ENCODE results near the gene KATNB1. TPM values are rescaled to one million over a fixed set of nuclear protein-coding genes. Genes with fewer than 3 reads are reported as not detected.

The KATNB1 gene
- total RNA-seq, 1 experiment from 2014 or later: 32.2 TPM

DNA sequence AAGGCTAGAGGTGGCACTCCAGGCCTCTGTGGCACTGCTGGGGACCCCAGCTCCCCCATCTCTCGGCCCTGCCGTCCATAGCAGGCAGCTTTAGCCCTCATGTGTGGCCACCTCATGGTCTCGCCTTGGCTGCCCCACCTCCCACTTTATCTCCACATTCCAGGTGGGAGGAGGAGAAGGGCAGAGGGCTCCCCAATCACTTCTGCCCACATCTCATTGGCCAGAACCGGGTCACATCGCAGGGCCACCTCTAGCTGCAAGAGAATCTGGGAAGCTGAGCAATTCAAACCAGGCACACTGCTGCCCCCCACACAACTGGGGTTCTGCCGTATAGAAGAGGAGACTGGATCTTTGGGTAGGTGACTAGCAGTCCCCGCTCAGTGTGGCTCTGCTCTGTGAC lies 39.3 kb upstream of the KATNB1 start:
- CTCF ChIA-PET: no interaction called here
- POLR2A ChIA-PET: no interaction called here

More for the DNA sequence above, 39.3 kb upstream of the KATNB1 start:
- Histone ChIP-seq H2AFZ (ENCODE audit: low read depth, low read length, poor library complexity, severe bottlenecking) (no peak overlapping the region), H3K79me2 (ENCODE audit: insufficient read depth, low read length) (no peaks in the 10 kb centered on the region), H3K27ac (ENCODE audit: low read depth, low read length) (no peak overlapping the region), H3K4me2 (ENCODE audit: low read length) (no peak overlapping the region), H3K9me2 (ENCODE audit: insufficient read depth) (no peaks in the 10 kb centered on the region), H3K4me3 (replicated peaks in 1 of 2; ENCODE audit: low read depth in 1 of 2, low read length in 2 of 2) (no peak overlapping the region), H4K20me1 (ENCODE audit: insufficient read depth) (no peaks in the 10 kb centered on the region), H3K9me3 (ENCODE audit: control insufficient read depth in 1 of 2, insufficient read depth in 1 of 2, low read depth in 1 of 2, low read length in 2 of 2) (no peaks in the 10 kb centered on the region), H3K4me1 (ENCODE audit: control insufficient read depth in 1 of 2, insufficient read depth in 2 of 2, low read length in 2 of 2) (peaks cover 0 to 4% of the 10 kb centered on the region in 2 experiments; a peak in 1 of 4 replicates), H3K27me3 (ENCODE audit: insufficient read depth, low read length) (no peaks in the 10 kb centered on the region), H3K36me3 (ENCODE audit: control insufficient read depth in 1 of 2, insufficient read depth in 2 of 2, low read length in 2 of 2) (no peaks in the 10 kb centered on the region), H3K9ac (ENCODE audit: low read length) (no peak overlapping the region)
- TF ChIP-seq EZH2 (IDR thresholded peaks at IDR 0.05) (no peak), ZFX (IDR thresholded peaks at IDR 0.05) (no peak), CBX3 (IDR thresholded peaks at IDR 0.05; ENCODE audit: low read depth) (no peak), CEBPB (IDR thresholded peaks at IDR 0.05; ENCODE audit: low read depth) (no peak), TCF7L2 (IDR thresholded peaks at IDR 0.05; ENCODE audit: borderline replicate concordance, extremely low read depth, insufficient read depth, insufficient read length) (no peak), ZBTB33 (IDR thresholded peaks at IDR 0.05; ENCODE audit: extremely low read depth, insufficient replicate concordance, low read length) (no peak), EZH2phosphoT487 (IDR thresholded peaks at IDR 0.05; ENCODE audit: borderline replicate concordance) (no peak), EGR1 (IDR thresholded peaks at IDR 0.05; ENCODE audit: low read depth) (no peak), RAD21 (IDR thresholded peaks at IDR 0.05; ENCODE audit: low read depth) (no peak), JUND (IDR thresholded peaks at IDR 0.05) (no peak), MAX (IDR thresholded peaks at IDR 0.05) (no peak), SP1 (IDR thresholded peaks at IDR 0.05; ENCODE audit: low read depth) (no peak), POLR2AphosphoS5 (IDR thresholded peaks at IDR 0.05; ENCODE audit: low read depth, low read length) (no peak)
- TF ChIP-seq, protein P1, sequence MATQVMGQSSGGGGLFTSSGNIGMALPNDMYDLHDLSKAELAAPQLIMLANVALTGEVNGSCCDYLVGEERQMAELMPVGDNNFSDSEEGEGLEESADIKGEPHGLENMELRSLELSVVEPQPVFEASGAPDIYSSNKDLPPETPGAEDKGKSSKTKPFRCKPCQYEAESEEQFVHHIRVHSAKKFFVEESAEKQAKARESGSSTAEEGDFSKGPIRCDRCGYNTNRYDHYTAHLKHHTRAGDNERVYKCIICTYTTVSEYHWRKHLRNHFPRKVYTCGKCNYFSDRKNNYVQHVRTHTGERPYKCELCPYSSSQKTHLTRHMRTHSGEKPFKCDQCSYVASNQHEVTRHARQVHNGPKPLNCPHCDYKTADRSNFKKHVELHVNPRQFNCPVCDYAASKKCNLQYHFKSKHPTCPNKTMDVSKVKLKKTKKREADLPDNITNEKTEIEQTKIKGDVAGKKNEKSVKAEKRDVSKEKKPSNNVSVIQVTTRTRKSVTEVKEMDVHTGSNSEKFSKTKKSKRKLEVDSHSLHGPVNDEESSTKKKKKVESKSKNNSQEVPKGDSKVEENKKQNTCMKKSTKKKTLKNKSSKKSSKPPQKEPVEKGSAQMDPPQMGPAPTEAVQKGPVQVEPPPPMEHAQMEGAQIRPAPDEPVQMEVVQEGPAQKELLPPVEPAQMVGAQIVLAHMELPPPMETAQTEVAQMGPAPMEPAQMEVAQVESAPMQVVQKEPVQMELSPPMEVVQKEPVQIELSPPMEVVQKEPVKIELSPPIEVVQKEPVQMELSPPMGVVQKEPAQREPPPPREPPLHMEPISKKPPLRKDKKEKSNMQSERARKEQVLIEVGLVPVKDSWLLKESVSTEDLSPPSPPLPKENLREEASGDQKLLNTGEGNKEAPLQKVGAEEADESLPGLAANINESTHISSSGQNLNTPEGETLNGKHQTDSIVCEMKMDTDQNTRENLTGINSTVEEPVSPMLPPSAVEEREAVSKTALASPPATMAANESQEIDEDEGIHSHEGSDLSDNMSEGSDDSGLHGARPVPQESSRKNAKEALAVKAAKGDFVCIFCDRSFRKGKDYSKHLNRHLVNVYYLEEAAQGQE (IDR thresholded peaks at IDR 0.05; ENCODE audit: low read depth): no peak
- TF ChIP-seq, protein P2, sequence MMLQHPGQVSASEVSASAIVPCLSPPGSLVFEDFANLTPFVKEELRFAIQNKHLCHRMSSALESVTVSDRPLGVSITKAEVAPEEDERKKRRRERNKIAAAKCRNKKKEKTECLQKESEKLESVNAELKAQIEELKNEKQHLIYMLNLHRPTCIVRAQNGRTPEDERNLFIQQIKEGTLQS (IDR thresholded peaks at IDR 0.05): no peak
- TF ChIP-seq, protein P3, sequence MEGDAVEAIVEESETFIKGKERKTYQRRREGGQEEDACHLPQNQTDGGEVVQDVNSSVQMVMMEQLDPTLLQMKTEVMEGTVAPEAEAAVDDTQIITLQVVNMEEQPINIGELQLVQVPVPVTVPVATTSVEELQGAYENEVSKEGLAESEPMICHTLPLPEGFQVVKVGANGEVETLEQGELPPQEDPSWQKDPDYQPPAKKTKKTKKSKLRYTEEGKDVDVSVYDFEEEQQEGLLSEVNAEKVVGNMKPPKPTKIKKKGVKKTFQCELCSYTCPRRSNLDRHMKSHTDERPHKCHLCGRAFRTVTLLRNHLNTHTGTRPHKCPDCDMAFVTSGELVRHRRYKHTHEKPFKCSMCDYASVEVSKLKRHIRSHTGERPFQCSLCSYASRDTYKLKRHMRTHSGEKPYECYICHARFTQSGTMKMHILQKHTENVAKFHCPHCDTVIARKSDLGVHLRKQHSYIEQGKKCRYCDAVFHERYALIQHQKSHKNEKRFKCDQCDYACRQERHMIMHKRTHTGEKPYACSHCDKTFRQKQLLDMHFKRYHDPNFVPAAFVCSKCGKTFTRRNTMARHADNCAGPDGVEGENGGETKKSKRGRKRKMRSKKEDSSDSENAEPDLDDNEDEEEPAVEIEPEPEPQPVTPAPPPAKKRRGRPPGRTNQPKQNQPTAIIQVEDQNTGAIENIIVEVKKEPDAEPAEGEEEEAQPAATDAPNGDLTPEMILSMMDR (IDR thresholded peaks at IDR 0.05 in 2 of 3, conservative IDR thresholded peaks at IDR 0.05 in 1 of 3; ENCODE audit: borderline replicate concordance in 1 of 3, insufficient read depth in 1 of 3, low read depth in 2 of 3, low read length in 2 of 3): no peak
- ATAC-seq: no peak
- intact Hi-C loops (cut with micrococcal nuclease): no loop called here
- RAD21 ChIA-PET (ENCODE audit: low non-redundant PET in 1 of 2, low total read pairs in 2 of 2, uncharacterized antibody in 2 of 2, unreplicated experiment in 2 of 2): no interaction called here
- DNase-seq (ENCODE audit: low read depth, low spot score): no peak
- no TSS peak for BruUV-seq (replicated peaks)
